Suprapubic skin (tissue), 4 donors: ENCODE results near the gene TMEM167B. TPM values are rescaled to one million over a fixed set of nuclear protein-coding genes. Genes with fewer than 3 reads are reported as not detected.
A peak's percentile ranks its signal among the peaks of the same experiment; 100 is the strongest.

ENCODE experiments used
- DNase-seq, 2 donors: peaks; one replicate each; pipeline ENCODE4 v3.0.0-alpha.2; 2019; ENCODE audit warnings: low spot score in 2 of 2
- H3K27ac ChIP-seq: fragments of 200-600 bp; sonication (generic); one replicate; pipeline ENCODE4 v1.5.1; 2019
- H3K27me3 ChIP-seq: fragments of 200-600 bp; sonication (generic); one replicate; pipeline ENCODE4 v1.5.1; 2019
- H3K36me3 ChIP-seq: fragments of 200-600 bp; sonication (generic); one replicate; pipeline ENCODE4 v1.5.1; 2019
- H3K4me1 ChIP-seq: fragments of 200-600 bp; sonication (generic); one replicate; pipeline ENCODE4 v1.5.1; 2019
- H3K4me3 ChIP-seq: fragments of 200-600 bp; sonication (generic); one replicate; pipeline ENCODE4 v1.5.1; 2019; ENCODE audit warnings: mild to moderate bottlenecking
- H3K9me3 ChIP-seq: fragments of 200-600 bp; sonication (generic); one replicate; pipeline ENCODE4 v1.5.1; 2019
- CTCF ChIP-seq, 2 donors: fragments of 200-600 bp in 1 of 2; fragments of 450-650 bp in 1 of 2; sonication (generic) in 1 of 2; IDR thresholded peaks; one replicate each; pipeline ENCODE4 v1.5.1; 2016 to 2019; ENCODE audit warnings: antibody characterized with exemption in 2 of 2, mild to moderate bottlenecking in 1 of 2, moderate library complexity in 1 of 2
- EP300 ChIP-seq: sonication (generic); formaldehyde crosslinking; IDR thresholded peaks from one replicate; pipeline ENCODE4 v1.6.1; 2017; ENCODE audit warnings: antibody characterized with exemption
- POLR2A ChIP-seq, 2 donors: fragments of 450-650 bp; IDR thresholded peaks; one replicate each; pipeline ENCODE4 v1.6.1; 2017; ENCODE audit warnings: antibody characterized with exemption in 2 of 2, mild to moderate bottlenecking in 2 of 2, moderate library complexity in 2 of 2
- POLR2AphosphoS5 ChIP-seq, 3 donors: sonication (generic); formaldehyde crosslinking; IDR thresholded peaks; one replicate each; pipeline ENCODE4 v1.6.1; 2017; ENCODE audit warnings: antibody characterized with exemption in 3 of 3
- WGBS: methylation state at CpG from one replicate; pipeline ENCODE4 v1.1.5; 2018; 5-methylcytosine and 5-hydroxymethylcytosine counted together
- total RNA-seq, 4 donors: library from RNA; depleted of rRNA; stranded (reverse); fragments of >200 nt; gene quantifications; one replicate each; pipeline ENCODE4 v1.1.0, GENCODE V29; 2016

Gene TMEM167B
- total RNA-seq, 4 donors from 2014 or later = 28.2 to 35.1 (median 31.0) TPM

- H3K36me3 ChIP-seq = peaks cover 4% of the 10 kb centered on the region
- peak; percentile 96 for DNase-seq
- WGBS = 4% methylated on average over 36 of the region's 39 CpGs
- peak within 1 kb of the TSS; percentile 80 for H3K4me3 ChIP-seq
- H3K4me1 ChIP-seq = peaks cover 32% of the 10 kb centered on the region
- TF ChIP-seq EP300 = no peak
- TF ChIP-seq CTCF (IDR thresholded peaks at IDR 0.05) = peak; percentile 26 to 29
- peak; percentile 46 to 93 for TF ChIP-seq POLR2A (IDR thresholded peaks at IDR 0.05)
- peak; percentile 80 to 99 (median 98) for TF ChIP-seq POLR2AphosphoS5 (IDR thresholded peaks at IDR 0.05)
- no peaks in the 10 kb centered on the region for H3K27me3 ChIP-seq
- H3K27ac ChIP-seq = peak within 1 kb of the TSS; percentile 91
- H3K9me3 ChIP-seq = no peaks in the 10 kb centered on the region
These were observed 14.8 kb upstream of the TMEM167B start, which contains the start of gene TAF13 for GRCh38 chr1:109075531-109076490. Gene TAF13 (minus strand): TSS chr1:109076003. CDS start chr1:109075947, 56 bp downstream.

GRCh38 chr1:109078317-109078716 is 12.2 kb upstream of the TMEM167B start:
- TF ChIP-seq EP300 = no peak
- TF ChIP-seq POLR2A (IDR thresholded peaks at IDR 0.05) = no peak
- TF ChIP-seq CTCF (IDR thresholded peaks at IDR 0.05) = no peak
- no peak for TF ChIP-seq POLR2AphosphoS5 (IDR thresholded peaks at IDR 0.05)
- no peak for DNase-seq
- Histone ChIP-seq H3K27me3 (no peaks in the 10 kb centered on the region), H3K4me1 (peaks cover 38% of the 10 kb centered on the region), H3K36me3 (peaks cover 4% of the 10 kb centered on the region), H3K4me3 (no peak overlapping the region), H3K27ac (no peak overlapping the region), H3K9me3 (no peaks in the 10 kb centered on the region)
- WGBS = 89% methylated on average over 1 of the region's 1 CpG

GRCh38 chr1:109079240-109079622 is 11.3 kb upstream of the TMEM167B start:
- TF ChIP-seq CTCF (IDR thresholded peaks at IDR 0.05) (no peak), POLR2AphosphoS5 (IDR thresholded peaks at IDR 0.05) (no peak), POLR2A (IDR thresholded peaks at IDR 0.05) (no peak), EP300 (no peak)
- peaks cover 38% of the 10 kb centered on the region for H3K4me1 ChIP-seq
- no peaks in the 10 kb centered on the region for H3K9me3 ChIP-seq
- H3K36me3 ChIP-seq = no peaks in the 10 kb centered on the region
- no peaks in the 10 kb centered on the region for H3K27me3 ChIP-seq
- H3K4me3 ChIP-seq = peak overlapping the region; percentile 22
- 94% methylated on average over 2 of the region's 2 CpGs for WGBS
- H3K27ac ChIP-seq = peak overlapping the region; percentile 41
- DNase-seq = no peak

GRCh38 chr1:109080441-109081082 is 10.0 kb upstream of the TMEM167B start:
- no peaks in the 10 kb centered on the region for H3K27me3 ChIP-seq
- H3K4me1 ChIP-seq = peaks cover 26% of the 10 kb centered on the region
- no peaks in the 10 kb centered on the region for H3K36me3 ChIP-seq
- DNase-seq = no peak
- no peak for TF ChIP-seq CTCF (IDR thresholded peaks at IDR 0.05)
- H3K9me3 ChIP-seq = no peaks in the 10 kb centered on the region
- WGBS = 61% methylated on average over 5 of the region's 5 CpGs
- no peak overlapping the region for H3K4me3 ChIP-seq
- peak overlapping the region; percentile 41 for H3K27ac ChIP-seq

- H3K36me3 ChIP-seq = no peaks in the 10 kb centered on the region
- H3K4me3 ChIP-seq = no peak overlapping the region
- H3K27ac ChIP-seq = peak overlapping the region; percentile 12
- no peak for DNase-seq
- no peaks in the 10 kb centered on the region for H3K27me3 ChIP-seq
- peaks cover 19% of the 10 kb centered on the region for H3K4me1 ChIP-seq
- H3K9me3 ChIP-seq = no peaks in the 10 kb centered on the region
- TF ChIP-seq POLR2AphosphoS5 (IDR thresholded peaks at IDR 0.05) (no peak), EP300 (no peak), CTCF (IDR thresholded peaks at IDR 0.05) (no peak), POLR2A (IDR thresholded peaks at IDR 0.05) (no peak)
- WGBS = 75% methylated on average over 3 of the region's 3 CpGs
These were observed 7.1 kb upstream of the TMEM167B start for GRCh38 chr1:109083501-109083900.
